ENCODE results near the gene SNAI1. TPM values are rescaled to one million over a fixed set of nuclear protein-coding genes. Genes with fewer than 3 reads are reported as not detected.
A peak's percentile ranks its signal among the peaks of the same experiment; 100 is the strongest.

SNAI1 gene
- total and polyA plus RNA-seq, 2 donors (not counting 1 experiment from before 2014, with no cell fraction given): 4.3 to 4.9 TPM

GRCh38 chr20:49936153-49937026 is 46.4 kb upstream of the SNAI1 start, which contains the start of gene RNF114:
RNF114 (plus strand) TSS chr20:49936397; CDS start chr20:49936413, 16 bp downstream.
- peak within 1 kb of the TSS; percentile 99 for H3K4me3 Mint-ChIP-seq
- Histone ChIP-seq H2AFZ (ENCODE audit: insufficient read depth, low read depth, low read length, poor library complexity, severe bottlenecking) (peak within 1 kb of the TSS; percentile 90), H3K79me2 (ENCODE audit: control insufficient read depth, insufficient read depth, low read length) (peaks cover 58% of the 10 kb centered on the region), H4K20me1 (ENCODE audit: control insufficient read depth, insufficient read depth, low read length, poor library complexity, severe bottlenecking) (peaks cover 50% of the 10 kb centered on the region), H3K9ac (ENCODE audit: low read length) (peak within 1 kb of the TSS; percentile 98), H3K4me2 (replicated peaks; ENCODE audit: low read depth, low read length, poor library complexity, severe bottlenecking) (peak within 1 kb of the TSS; percentile 87), H3K27me3 (replicated peaks in 1 of 4; ENCODE audit: control extremely low read depth in 1 of 4, control insufficient read depth in 3 of 4, insufficient read depth in 4 of 4, low read length in 3 of 4) (no peaks in the 10 kb centered on the region), H3K9me3 (ENCODE audit: control extremely low read depth in 1 of 3, control insufficient read depth in 2 of 3, insufficient read depth in 1 of 3, low read length in 2 of 3) (no peaks in the 10 kb centered on the region), H3K36me3 (replicated peaks in 1 of 2; ENCODE audit: control extremely low read depth in 1 of 2, control insufficient read depth in 1 of 2, extremely low read depth in 1 of 2, insufficient read depth in 2 of 2, low read length in 1 of 2) (peaks cover 1 to 8% of the 10 kb centered on the region in 2 experiments), H3K4me3 (ENCODE audit: control extremely low read depth in 1 of 5, extremely low read depth in 1 of 5, insufficient read depth in 1 of 5, low read depth in 2 of 5, low read length in 4 of 5) (peak within 1 kb of the TSS; percentile 78 to 99 (median 94)), H3K27ac (ENCODE audit: low read length in 2 of 2) (peak within 1 kb of the TSS; percentile 89 to 90), H3K4me1 (ENCODE audit: control insufficient read depth in 2 of 2, insufficient read depth in 2 of 2, low read length in 2 of 2) (peaks cover 33 to 42% of the 10 kb centered on the region in 2 donors)
- ChIA-PET POLR2A (interaction anchor here (0.5 to 2.1 kb wide), 7 partner anchors 13 to 658 kb away, joined by 3 to 19 read pairs (median 4); partner anchors contain the start of genes PEDS1 and ZNFX1), CTCF (interaction anchor here (0.5 to 2.3 kb wide), 11 partner anchors 10 to 255 kb away, joined by 3 to 12 read pairs (median 4); partner anchors contain the start of gene CEBPB)
- DNase-seq (peak; percentile 93), ATAC-seq (ENCODE audit: low read depth) (peak; percentile 93)
- H3K9me3 Mint-ChIP-seq (ENCODE audit: insufficient read depth): no peaks in the 10 kb centered on the region
- H3K27ac Mint-ChIP-seq: peak within 1 kb of the TSS; percentile 93
- H3K4me1 Mint-ChIP-seq: peaks cover 49% of the 10 kb centered on the region
- no peak for TF ChIP-seq EZH2 (IDR thresholded peaks at IDR 0.05; ENCODE audit: borderline replicate concordance, insufficient read depth, low read depth, low read length, poor library complexity, severe bottlenecking)
- TF ChIP-seq, protein P1, sequence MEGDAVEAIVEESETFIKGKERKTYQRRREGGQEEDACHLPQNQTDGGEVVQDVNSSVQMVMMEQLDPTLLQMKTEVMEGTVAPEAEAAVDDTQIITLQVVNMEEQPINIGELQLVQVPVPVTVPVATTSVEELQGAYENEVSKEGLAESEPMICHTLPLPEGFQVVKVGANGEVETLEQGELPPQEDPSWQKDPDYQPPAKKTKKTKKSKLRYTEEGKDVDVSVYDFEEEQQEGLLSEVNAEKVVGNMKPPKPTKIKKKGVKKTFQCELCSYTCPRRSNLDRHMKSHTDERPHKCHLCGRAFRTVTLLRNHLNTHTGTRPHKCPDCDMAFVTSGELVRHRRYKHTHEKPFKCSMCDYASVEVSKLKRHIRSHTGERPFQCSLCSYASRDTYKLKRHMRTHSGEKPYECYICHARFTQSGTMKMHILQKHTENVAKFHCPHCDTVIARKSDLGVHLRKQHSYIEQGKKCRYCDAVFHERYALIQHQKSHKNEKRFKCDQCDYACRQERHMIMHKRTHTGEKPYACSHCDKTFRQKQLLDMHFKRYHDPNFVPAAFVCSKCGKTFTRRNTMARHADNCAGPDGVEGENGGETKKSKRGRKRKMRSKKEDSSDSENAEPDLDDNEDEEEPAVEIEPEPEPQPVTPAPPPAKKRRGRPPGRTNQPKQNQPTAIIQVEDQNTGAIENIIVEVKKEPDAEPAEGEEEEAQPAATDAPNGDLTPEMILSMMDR (IDR thresholded peaks at IDR 0.05): no peak
- H3K27me3 Mint-ChIP-seq: no peaks in the 10 kb centered on the region
- under 1% methylated on average over 78 of the region's 79 CpGs for WGBS (ENCODE audit: insufficient coverage)
- intact Hi-C loops (cut with micrococcal nuclease): loop anchor here (1.0 to 5.0 kb wide), 7 partner anchors 8 to 796 kb away; partner anchors contain the start of genes PARD6B, SLC9A8 and SPATA2

All from B cell (primary cell).